HepG2 (cell line): ENCODE results near the gene MTM1. TPM values are rescaled to one million over a fixed set of nuclear protein-coding genes. Genes with fewer than 3 reads are reported as not detected.

ENCODE experiments used
- ATAC-seq: fragments of 200-7000 bp; cut with Tn5 transposase; 3 replicates; pipeline ENCODE4 v1.9.1; 2020; ENCODE audit warnings: mild to moderate bottlenecking, moderate library complexity
- BruUV-seq: library from RNA; stranded (reverse); fragments of 400-500 nt; replicated peaks from 2 replicates; lab custom pipeline; 2021; lab: Mats Ljungman, UMichigan
- CTCF ChIA-PET: fragments of 300-600 bp; formaldehyde crosslinking; extraction: SDS; loops from one replicate; lab custom pipeline; 2021; ENCODE audit warnings: low total read pairs, inconsistent platforms, low intra/inter-chr PET ratio; lab: Yijun Ruan, JAX
- POLR2A ChIA-PET: fragments of 350-600 bp; sonication (Branson Sonifier 250); formaldehyde crosslinking; loops from one replicate; lab custom pipeline; 2020; ENCODE audit warnings: antibody characterized with exemption, inconsistent platforms; lab: Yijun Ruan, JAX
- DNase-seq: peaks from one replicate; pipeline ENCODE4 v3.0.0-alpha.2; 2015; ENCODE audit warnings: low spot score
- FAIRE-seq: peaks from 3 replicates; lab custom pipeline; 2011; peaks lifted over from hg19 to GRCh38; lab: Jason Lieb, UNC
- H2AFZ ChIP-seq: one replicate; pipeline ENCODE4 v1.6.1; 2011; ENCODE audit warnings: low read length, inconsistent platforms
- H3K27ac ChIP-seq: fragments of 300-600 bp; 3 replicates; pipeline ENCODE4 v1.8.0; 2011; ENCODE audit warnings: mixed run types, mild to moderate bottlenecking, mixed read lengths, low read length, inconsistent platforms; ENCODE audit not compliant: insufficient read depth; ENCODE audit errors: extremely low read length
- H3K27me3 ChIP-seq, 2 experiments: fragments of 200-600 bp in 1 of 2; 2 replicates in 1 of 2; 3 replicates in 1 of 2; pipeline versions ENCODE4 v1.6.0 to v1.8.0; 2011; ENCODE audit warnings: low read length in 2 of 2, mild to moderate bottlenecking in 2 of 2, moderate library complexity in 2 of 2, inconsistent platforms in 1 of 2; ENCODE audit not compliant: insufficient read depth in 2 of 2, control insufficient read depth in 1 of 2
- H3K36me3 ChIP-seq, 2 experiments: fragments of 200-600 bp in 1 of 2; replicated peaks in 1 of 2; 2 replicates in 1 of 2; 3 replicates in 1 of 2; pipeline versions ENCODE4 v1.5.1 to v1.8.0; 2011; ENCODE audit warnings: low read length in 2 of 2, inconsistent platforms in 1 of 2; ENCODE audit not compliant: insufficient read depth in 2 of 2, control insufficient read depth in 1 of 2
- H3K4me1 ChIP-seq: 2 replicates; pipeline ENCODE4 v1.5.1; 2012; ENCODE audit warnings: low read length, inconsistent platforms; ENCODE audit not compliant: insufficient read depth
- H3K4me2 ChIP-seq: 2 replicates; pipeline ENCODE4 v1.6.0; 2011; ENCODE audit warnings: low read depth, low read length, inconsistent platforms
- H3K4me3 ChIP-seq, 3 experiments: fragments of 200-600 bp in 1 of 3; sonication (generic), shearing (Covaris generic) in 1 of 3; replicated peaks in 1 of 3; 2 replicates each; pipeline ENCODE4 v1.5.1; 2011 to 2016; ENCODE audit warnings: low read length in 3 of 3, inconsistent platforms in 2 of 3, low read depth in 2 of 3, mild to moderate bottlenecking in 2 of 3, control low read depth in 1 of 3, mixed read lengths in 1 of 3; ENCODE audit not compliant: insufficient read depth in 1 of 3
- H3K79me2 ChIP-seq: one replicate; pipeline ENCODE4 v1.6.1; 2011; ENCODE audit warnings: low read length, inconsistent platforms; ENCODE audit not compliant: insufficient read depth
- H3K9ac ChIP-seq: 2 replicates; pipeline ENCODE4 v1.6.0; 2011; ENCODE audit warnings: mild to moderate bottlenecking, low read depth, low read length, inconsistent platforms; ENCODE audit not compliant: insufficient read depth
- H3K9me3 ChIP-seq: 2 replicates; pipeline ENCODE4 v1.5.1; 2012; ENCODE audit warnings: mild to moderate bottlenecking, low read length
- H4K20me1 ChIP-seq: 2 replicates; pipeline ENCODE4 v1.6.0; 2011; ENCODE audit warnings: inconsistent platforms, mild to moderate bottlenecking, low read length, moderate library complexity; ENCODE audit not compliant: insufficient read depth
- ERF ChIP-seq: IDR thresholded peaks from 2 replicates; pipeline ENCODE4 v1.6.1; 2018; ENCODE audit warnings: missing biosample characterization, missing genetic modification reagents
- GATA4 ChIP-seq: sonication (generic); IDR thresholded peaks from 2 replicates; pipeline ENCODE4 v1.6.1; 2016; ENCODE audit warnings: antibody characterized with exemption, low read depth, borderline replicate concordance
- JDP2 ChIP-seq: sonication (generic); formaldehyde crosslinking; IDR thresholded peaks from 2 replicates; pipeline ENCODE4 v1.8.1; 2022; ENCODE audit warnings: missing genetic modification reagents, borderline replicate concordance
- KLF13 ChIP-seq: sonication (generic); formaldehyde crosslinking; IDR thresholded peaks from 2 replicates; pipeline ENCODE4 v1.4.0; 2020; ENCODE audit warnings: mild to moderate bottlenecking, missing genetic modification reagents
- MED8 ChIP-seq: sonication (generic); formaldehyde crosslinking; IDR thresholded peaks from 2 replicates; pipeline ENCODE4 v1.8.1; 2023; ENCODE audit warnings: mild to moderate bottlenecking, missing genetic modification reagents; ENCODE audit not compliant: insufficient replicate concordance
- MTF1 ChIP-seq: sonication (generic); formaldehyde crosslinking; IDR thresholded peaks from 2 replicates; pipeline ENCODE4 v1.5.0; 2020; ENCODE audit warnings: missing genetic modification reagents
- RBM39 ChIP-seq: fragments of 200-400 bp; formaldehyde crosslinking; IDR thresholded peaks from one replicate; pipeline ENCODE4 v1.6.1; 2018; ENCODE audit warnings: antibody characterized with exemption, mild to moderate bottlenecking, low read depth, low read length; ENCODE audit not compliant: poor library complexity, severe bottlenecking
- SALL2 ChIP-seq: sonication (generic); formaldehyde crosslinking; IDR thresholded peaks from 2 replicates; pipeline ENCODE4 v1.8.1; 2023; ENCODE audit warnings: mild to moderate bottlenecking, missing genetic modification reagents, inconsistent platforms
- SIX4 ChIP-seq: sonication (generic); formaldehyde crosslinking; IDR thresholded peaks from 2 replicates; pipeline ENCODE4 v1.4.0; 2020; ENCODE audit warnings: missing genetic modification reagents
- SMARCE1 ChIP-seq: fragments of 450-650 bp; IDR thresholded peaks from 2 replicates; pipeline ENCODE4 v1.6.1; 2017; ENCODE audit warnings: borderline replicate concordance
- SRF ChIP-seq: IDR thresholded peaks from 2 replicates; pipeline ENCODE4 v1.6.1; 2011; ENCODE audit warnings: mild to moderate bottlenecking, low read depth, low read length, moderate library complexity
- TCF7L2 ChIP-seq: IDR thresholded peaks from 2 replicates; pipeline ENCODE4 v1.6.1; 2011; ENCODE audit warnings: mild to moderate bottlenecking, low read depth, low read length, moderate library complexity
- ZBTB42 ChIP-seq: sonication (generic); formaldehyde crosslinking; IDR thresholded peaks from 2 replicates; pipeline ENCODE4 v1.5.0; 2020; ENCODE audit warnings: mild to moderate bottlenecking, missing genetic modification reagents
- ZKSCAN1 ChIP-seq: fragments of 150-350 bp; IDR thresholded peaks from 2 replicates; pipeline ENCODE4 v1.6.1; 2014; ENCODE audit warnings: low read length
- ZKSCAN8 ChIP-seq: IDR thresholded peaks from 2 replicates; pipeline ENCODE4 v1.6.1; 2016; ENCODE audit warnings: borderline replicate concordance, missing genetic modification reagents, missing compliant biosample characterization
- ZNF672 ChIP-seq: sonication (generic); formaldehyde crosslinking; IDR thresholded peaks from 2 replicates; pipeline ENCODE4 v1.8.1; 2022; ENCODE audit warnings: missing genetic modification reagents
- ZNF841 ChIP-seq: sonication (generic); formaldehyde crosslinking; IDR thresholded peaks from 2 replicates; pipeline ENCODE4 v1.8.1; 2023; ENCODE audit warnings: missing genetic modification reagents, borderline replicate concordance
- WGBS: methylation state at CpG from one replicate; pipeline ENCODE4 v1.1.6; 2017; ENCODE audit warnings: low lambda C conversion rate; 5-methylcytosine and 5-hydroxymethylcytosine counted together
- in situ Hi-C: cut with HindIII; loops from 2 replicates; pipeline ENCODE4 v1.10.0; 2017; ENCODE audit warnings: low pct_unique_long_range_greater_than_20kb; ENCODE audit not compliant: extremely low pct_ligation_motif_present
- intact Hi-C: fragments of 100-400 bp; cut with micrococcal nuclease; formaldehyde crosslinking; loops from one replicate; pipeline ENCODE4 v1.10.0; 2022; ENCODE audit not compliant: unreplicated experiment
- polyA plus RNA-seq, 8 experiments: library from polyadenylated mRNA; depleted of rRNA in 3 of 8; stranded (reverse) in 7 of 8; unstranded in 1 of 8; fragments of >200 nt; fragmentation: Illumina TruSeq in 4 of 8; extraction: Trizol in 4 of 8; gene quantifications; 2 replicates each; pipeline versions ENCODE4 v1.2.1 to v1.2.3, GENCODE V29; 2011 to 2016; ENCODE audit warnings: low read depth in 4 of 8, missing spikeins in 1 of 8, mixed read lengths in 1 of 8; ENCODE audit not compliant: insufficient read depth in 1 of 8
- total RNA-seq, 5 experiments: library from RNA; depleted of rRNA; stranded (reverse); fragments of >200 nt; fragmentation: Illumina TruSeq; extraction: Trizol; gene quantifications; 2 replicates each; pipeline ENCODE4 v1.2.3, GENCODE V29; 2016; ENCODE audit warnings: low read depth in 1 of 5
- TF ChIP-seq, protein P1 (sequence below): sonication (generic); formaldehyde crosslinking; IDR thresholded peaks from 2 replicates; pipeline ENCODE4 v1.9.0; 2021; ENCODE audit warnings: missing genetic modification reagents, borderline replicate concordance
- TF ChIP-seq, protein P2 (sequence below): sonication (generic); formaldehyde crosslinking; IDR thresholded peaks from 2 replicates; pipeline ENCODE4 v1.4.0; 2020; ENCODE audit warnings: missing genetic modification reagents, borderline replicate concordance

Gene MTM1
- total and polyA plus RNA-seq, 2 of the 13 experiments (the other 11 are each of a cell fraction or from before 2014, with no cell fraction given) = 12.0 to 15.2 TPM

DNA sequence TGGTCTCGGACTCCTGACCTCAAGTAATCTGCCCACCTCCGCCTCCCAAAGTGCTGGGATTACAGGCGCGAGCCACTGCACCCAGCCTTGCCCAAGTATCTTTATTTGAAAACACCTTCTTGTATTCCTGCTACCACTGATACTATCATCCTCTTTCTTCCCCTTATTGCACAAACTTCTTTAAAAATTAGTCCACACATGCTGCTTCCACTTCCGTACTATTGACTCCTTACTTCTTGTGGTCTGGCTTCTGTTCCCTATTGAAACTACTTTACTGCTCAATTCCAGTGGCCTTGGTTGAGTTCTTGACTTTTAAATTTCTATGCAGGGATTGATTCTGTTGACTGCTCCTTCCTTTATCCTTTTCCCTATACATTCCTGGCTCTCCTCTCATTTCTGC, 38.8 kb downstream of the MTM1 start:
- no TSS peak for BruUV-seq
- CTCF ChIA-PET = no interaction called here

More for the DNA sequence above, 38.8 kb downstream of the MTM1 start:
- Histone ChIP-seq H3K4me2 (no peak overlapping the region), H3K27me3 (no peaks in the 10 kb centered on the region), H3K9me3 (no peaks in the 10 kb centered on the region), H3K9ac (no peak overlapping the region), H3K36me3 (peaks cover 0 to 12% of the 10 kb centered on the region in 2 experiments; a peak in 2 of 5 replicates), H4K20me1 (no peaks in the 10 kb centered on the region), H3K4me3 (no peak overlapping the region), H3K79me2 (no peaks in the 10 kb centered on the region), H3K27ac (no peak overlapping the region), H3K4me1 (peaks cover 15% of the 10 kb centered on the region), H2AFZ (no peak overlapping the region)
- TF ChIP-seq SRF (no peak), SIX4 (CRISPR knock-in tag) (no peak), TCF7L2 (no peak), GATA4 (no peak), ZBTB42 (CRISPR knock-in tag) (no peak), ZKSCAN1 (no peak), SALL2 (CRISPR knock-in tag) (no peak), ZNF841 (CRISPR knock-in tag) (no peak), KLF13 (CRISPR knock-in tag) (no peak), JDP2 (CRISPR knock-in tag) (no peak), MED8 (no peak), ERF (CRISPR knock-in tag) (no peak), ZKSCAN8 (no peak), SMARCE1 (no peak), RBM39 (no peak), MTF1 (no peak), ZNF672 (CRISPR knock-in tag) (no peak)
- TF ChIP-seq, protein P1, sequence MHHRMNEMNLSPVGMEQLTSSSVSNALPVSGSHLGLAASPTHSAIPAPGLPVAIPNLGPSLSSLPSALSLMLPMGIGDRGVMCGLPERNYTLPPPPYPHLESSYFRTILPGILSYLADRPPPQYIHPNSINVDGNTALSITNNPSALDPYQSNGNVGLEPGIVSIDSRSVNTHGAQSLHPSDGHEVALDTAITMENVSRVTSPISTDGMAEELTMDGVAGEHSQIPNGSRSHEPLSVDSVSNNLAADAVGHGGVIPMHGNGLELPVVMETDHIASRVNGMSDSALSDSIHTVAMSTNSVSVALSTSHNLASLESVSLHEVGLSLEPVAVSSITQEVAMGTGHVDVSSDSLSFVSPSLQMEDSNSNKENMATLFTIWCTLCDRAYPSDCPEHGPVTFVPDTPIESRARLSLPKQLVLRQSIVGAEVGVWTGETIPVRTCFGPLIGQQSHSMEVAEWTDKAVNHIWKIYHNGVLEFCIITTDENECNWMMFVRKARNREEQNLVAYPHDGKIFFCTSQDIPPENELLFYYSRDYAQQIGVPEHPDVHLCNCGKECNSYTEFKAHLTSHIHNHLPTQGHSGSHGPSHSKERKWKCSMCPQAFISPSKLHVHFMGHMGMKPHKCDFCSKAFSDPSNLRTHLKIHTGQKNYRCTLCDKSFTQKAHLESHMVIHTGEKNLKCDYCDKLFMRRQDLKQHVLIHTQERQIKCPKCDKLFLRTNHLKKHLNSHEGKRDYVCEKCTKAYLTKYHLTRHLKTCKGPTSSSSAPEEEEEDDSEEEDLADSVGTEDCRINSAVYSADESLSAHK (CRISPR knock-in tag) = no peak
- TF ChIP-seq, protein P2, sequence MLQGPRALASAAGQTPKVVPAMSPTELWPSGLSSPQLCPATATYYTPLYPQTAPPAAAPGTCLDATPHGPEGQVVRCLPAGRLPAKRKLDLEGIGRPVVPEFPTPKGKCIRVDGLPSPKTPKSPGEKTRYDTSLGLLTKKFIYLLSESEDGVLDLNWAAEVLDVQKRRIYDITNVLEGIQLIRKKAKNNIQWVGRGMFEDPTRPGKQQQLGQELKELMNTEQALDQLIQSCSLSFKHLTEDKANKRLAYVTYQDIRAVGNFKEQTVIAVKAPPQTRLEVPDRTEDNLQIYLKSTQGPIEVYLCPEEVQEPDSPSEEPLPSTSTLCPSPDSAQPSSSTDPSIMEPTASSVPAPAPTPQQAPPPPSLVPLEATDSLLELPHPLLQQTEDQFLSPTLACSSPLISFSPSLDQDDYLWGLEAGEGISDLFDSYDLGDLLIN (CRISPR knock-in tag) = no peak
- 100% methylated on average over 5 of the region's 5 CpGs for WGBS
- ATAC-seq (no peak), FAIRE-seq (no peak), DNase-seq (no peak)
- in situ Hi-C loops (no loop called here), intact Hi-C loops (no loop called here)
- POLR2A ChIA-PET = no interaction called here
